RWPE2 (cell line): ENCODE results near the gene TNS3.

Experiments used
- ATAC-seq: fragments of 200-7000 bp; cut with Tn5 transposase; 3 replicates; pipeline ENCODE4 v1.9.1; 2021; ENCODE audit warnings: low read depth
- DNase-seq: peaks from one replicate; pipeline ENCODE4 v3.0.0-alpha.2; 2020; ENCODE audit warnings: low spot score
- H3K27ac ChIP-seq: fragments of 450-650 bp; 2 replicates; pipeline ENCODE4 v1.5.1; 2017; ENCODE audit warnings: mild to moderate bottlenecking; ENCODE audit not compliant: poor library complexity, severe bottlenecking
- H3K27me3 ChIP-seq: fragments of 250-450 bp; sonication (Bioruptor Pico); 2 replicates; pipeline ENCODE4 v1.5.1; 2021; ENCODE audit warnings: mild to moderate bottlenecking, moderate library complexity; ENCODE audit not compliant: insufficient read depth, poor library complexity, severe bottlenecking
- H3K36me3 ChIP-seq: fragments of 250-450 bp; sonication (Bioruptor Pico); 2 replicates; pipeline ENCODE4 v1.5.1; 2020; ENCODE audit warnings: low read depth, mild to moderate bottlenecking, moderate library complexity
- H3K4me1 ChIP-seq: fragments of 250-450 bp; sonication (Bioruptor Pico); 2 replicates; pipeline ENCODE4 v1.5.1; 2021; ENCODE audit warnings: mild to moderate bottlenecking, moderate library complexity; ENCODE audit not compliant: insufficient read depth, poor library complexity, severe bottlenecking
- H3K4me3 ChIP-seq: fragments of 250-450 bp; sonication (Bioruptor Pico); 2 replicates; pipeline ENCODE4 v1.5.1; 2021; ENCODE audit warnings: mild to moderate bottlenecking, moderate library complexity; ENCODE audit not compliant: severe bottlenecking
- H3K9me3 ChIP-seq: fragments of 250-450 bp; sonication (Bioruptor Pico); 2 replicates; pipeline ENCODE4 v1.5.1; 2021; ENCODE audit warnings: mild to moderate bottlenecking, moderate library complexity; ENCODE audit not compliant: severe bottlenecking
- CTCF ChIP-seq: fragments of 450-650 bp; IDR thresholded peaks from one replicate; pipeline ENCODE4 v1.5.1; 2017; ENCODE audit warnings: mild to moderate bottlenecking, moderate library complexity; ENCODE audit not compliant: poor library complexity, severe bottlenecking

Gene TNS3

GRCh38 chr7:47510786-47511185, 71.1 kb downstream of the TNS3 start:
- Histone ChIP-seq H3K4me1 (no peaks in the 10 kb centered on the region), H3K9me3 (no peaks in the 10 kb centered on the region), H3K27ac (no peak overlapping the region), H3K36me3 (no peaks in the 10 kb centered on the region), H3K27me3 (no peaks in the 10 kb centered on the region), H3K4me3 (no peak overlapping the region)
- ATAC-seq = no peak
- DNase-seq = no peak
- no peak for TF ChIP-seq CTCF

GRCh38 chr7:47510192-47510591, 71.7 kb downstream of the TNS3 start:
- Histone ChIP-seq H3K9me3 (no peaks in the 10 kb centered on the region), H3K4me3 (no peak overlapping the region), H3K4me1 (no peaks in the 10 kb centered on the region), H3K27ac (no peak overlapping the region), H3K27me3 (no peaks in the 10 kb centered on the region), H3K36me3 (no peaks in the 10 kb centered on the region)
- ATAC-seq (no peak), DNase-seq (no peak)
- TF ChIP-seq CTCF = no peak

- ATAC-seq = no peak
- H3K9me3 ChIP-seq = no peaks in the 10 kb centered on the region
- no peak overlapping the region for H3K27ac ChIP-seq
- no peak for TF ChIP-seq CTCF
- H3K27me3 ChIP-seq = no peaks in the 10 kb centered on the region
- H3K4me1 ChIP-seq = no peaks in the 10 kb centered on the region
- H3K36me3 ChIP-seq = no peaks in the 10 kb centered on the region
- DNase-seq = no peak
- no peak overlapping the region for H3K4me3 ChIP-seq
Measured at GRCh38 chr7:47509571-47509970, 72.3 kb downstream of the TNS3 start.

GRCh38 chr7:47508389-47509380, 73.2 kb downstream of the TNS3 start:
- no peak for TF ChIP-seq CTCF
- no peaks in the 10 kb centered on the region for H3K4me1 ChIP-seq
- no peak for DNase-seq
- no peaks in the 10 kb centered on the region for H3K27me3 ChIP-seq
- H3K36me3 ChIP-seq = no peaks in the 10 kb centered on the region
- no peak overlapping the region for H3K4me3 ChIP-seq
- no peak overlapping the region for H3K27ac ChIP-seq
- no peak for ATAC-seq
- H3K9me3 ChIP-seq = no peaks in the 10 kb centered on the region

- Histone ChIP-seq H3K4me1 (no peaks in the 10 kb centered on the region), H3K36me3 (no peaks in the 10 kb centered on the region), H3K27ac (no peak overlapping the region), H3K4me3 (no peak overlapping the region), H3K9me3 (no peaks in the 10 kb centered on the region), H3K27me3 (no peaks in the 10 kb centered on the region)
- TF ChIP-seq CTCF = no peak
- ATAC-seq (no peak), DNase-seq (no peak)
Measured at GRCh38 chr7:47507522-47507921, 74.4 kb downstream of the TNS3 start.
